GM19455 (cell line): Measurements from ENCODE around the gene GLCCI1.

Experiments
- ATAC-seq: cut with Tn5 transposase; IDR thresholded peaks from one replicate; pipeline ENCODE4 v1.9.1; 2021; ENCODE audit not compliant: unreplicated experiment

GLCCI1 gene

GRCh38 chr7:7968544-7969305 is at the start of gene GLCCI1:
Gene GLCCI1, plus strand, starts transcription at chr7:7968796. Its CDS starts 555 bp downstream, at chr7:7969351.
- peak; percentile 78 for ATAC-seq

GRCh38 chr7:7919449-7919945 is 49.1 kb upstream of the GLCCI1 start:
- ATAC-seq: no peak

- ATAC-seq: no peak
Observed at GRCh38 chr7:7920056-7920455, 48.5 kb upstream of the GLCCI1 start.

DNA sequence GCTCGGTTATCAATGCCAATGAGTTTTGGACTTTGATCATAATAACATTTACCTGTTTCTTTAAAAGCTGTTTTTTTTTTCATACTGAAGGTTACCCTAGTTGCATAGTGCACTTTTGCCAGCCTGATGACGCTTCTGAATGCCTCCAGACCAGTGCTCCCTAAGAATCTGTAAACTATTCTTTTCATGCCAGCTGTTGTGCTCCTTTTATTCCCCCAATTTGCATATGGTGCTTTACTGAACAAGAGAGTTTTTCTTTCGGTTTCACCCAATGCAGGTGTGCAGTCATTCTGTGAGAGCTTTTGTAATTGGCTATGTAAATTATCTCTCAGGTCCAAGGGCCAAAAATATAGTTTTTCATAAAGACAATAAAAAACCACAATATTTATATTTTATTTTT is 48.1 kb upstream of the GLCCI1 start:
- ATAC-seq: peak; percentile 96

DNA sequence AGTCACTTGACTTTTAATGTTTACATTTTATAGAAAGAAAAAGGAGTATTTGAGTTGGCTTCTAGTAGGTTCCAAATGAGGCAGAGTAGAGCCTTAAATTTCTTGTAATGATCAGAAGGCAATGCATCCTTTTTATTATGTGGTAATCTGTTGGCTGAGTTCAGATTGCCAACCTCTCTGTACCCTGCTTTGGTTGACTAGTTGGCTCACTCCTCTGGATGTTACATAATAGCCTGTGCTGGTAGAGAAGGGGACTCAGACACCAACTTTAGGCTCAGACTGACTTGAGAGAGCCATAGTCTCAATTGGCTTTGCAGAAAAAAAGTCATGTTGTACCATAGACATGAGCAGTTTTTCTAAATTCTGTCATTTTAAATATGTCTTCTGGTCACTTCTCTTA is 46.8 kb upstream of the GLCCI1 start:
- no peak for ATAC-seq

DNA sequence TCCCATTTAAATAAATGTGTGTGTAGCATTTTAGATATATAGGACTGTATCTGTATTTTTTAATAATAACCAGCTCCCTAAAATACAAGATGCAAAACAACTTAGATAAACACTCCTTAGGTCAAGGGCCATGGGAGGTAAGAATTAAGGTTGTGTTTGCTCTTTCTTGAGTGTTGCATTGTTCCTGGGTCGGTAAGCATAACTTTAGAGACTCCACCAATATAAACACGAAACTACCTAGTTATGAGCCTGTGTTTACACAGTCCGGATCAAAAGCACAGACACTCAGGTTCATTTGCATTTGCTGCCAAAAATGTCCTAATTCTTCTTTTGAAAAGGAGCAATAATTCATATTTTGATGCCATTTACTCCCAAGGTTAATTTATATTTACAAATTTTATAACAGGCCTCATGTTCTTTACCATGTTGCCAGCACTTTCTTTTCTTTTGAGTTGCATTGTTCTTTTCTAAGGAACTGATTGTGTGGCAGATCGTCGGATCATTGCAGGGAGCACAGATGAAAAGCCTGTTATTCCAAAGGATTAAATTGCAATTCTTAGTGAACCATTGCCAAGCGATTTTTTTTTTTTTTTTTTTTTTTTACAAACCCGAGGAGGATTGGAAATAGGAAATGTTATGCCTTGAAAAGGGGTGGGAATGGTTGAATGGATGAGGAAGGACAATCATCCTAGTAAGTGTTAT is 45.8 kb upstream of the GLCCI1 start:
- no peak for ATAC-seq

DNA sequence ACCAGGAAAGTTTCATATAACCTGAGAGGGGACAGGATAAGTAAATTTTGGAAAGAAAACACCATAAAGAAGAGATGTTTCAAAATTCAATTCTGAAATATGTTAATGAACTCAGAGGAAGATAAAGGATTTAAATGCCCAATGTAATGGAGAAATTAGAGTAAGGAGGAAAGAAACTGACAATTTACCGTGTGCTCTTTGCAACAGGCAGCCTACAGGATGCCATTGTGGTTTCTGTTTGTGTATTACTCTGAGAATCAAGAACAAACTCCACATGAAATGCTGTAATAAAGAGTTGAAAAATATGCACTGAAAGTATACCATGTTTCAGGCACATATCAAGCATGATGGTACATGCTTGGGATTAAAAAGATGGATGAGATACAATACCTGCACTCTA is 44.8 kb upstream of the GLCCI1 start:
- no peak for ATAC-seq

- no peak for ATAC-seq
Observed at GRCh38 chr7:7924303-7924702, 44.3 kb upstream of the GLCCI1 start.

DNA sequence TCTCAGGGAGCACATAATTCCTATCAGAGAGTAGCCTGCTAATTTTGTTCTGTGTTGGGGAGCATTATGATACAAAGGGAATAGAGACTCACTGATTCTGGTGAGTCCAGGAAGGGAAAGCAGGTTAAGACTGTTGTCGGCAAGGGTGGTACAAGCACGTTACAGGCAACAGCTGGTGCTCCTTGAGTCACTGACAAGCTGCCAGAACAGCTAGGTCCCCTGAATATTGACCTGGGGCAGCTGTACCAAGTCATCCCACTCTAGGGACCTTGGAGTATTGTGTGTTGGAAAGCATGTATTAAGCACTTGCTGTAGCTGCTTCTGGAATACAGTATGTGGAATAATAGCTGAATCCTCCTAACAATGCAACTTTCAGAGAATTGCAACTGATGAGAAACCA is 37.0 kb upstream of the GLCCI1 start:
- ATAC-seq: no peak

GRCh38 chr7:7932553-7932952 is 36.0 kb upstream of the GLCCI1 start:
- no peak for ATAC-seq

GRCh38 chr7:7933915-7934526 is 34.6 kb upstream of the GLCCI1 start:
- no peak for ATAC-seq

GRCh38 chr7:7934945-7935344 is 33.7 kb upstream of the GLCCI1 start:
- ATAC-seq: no peak

- ATAC-seq: no peak
Observed at GRCh38 chr7:7938471-7938870, 30.1 kb upstream of the GLCCI1 start.

- no peak for ATAC-seq
Observed at GRCh38 chr7:7943951-7944350, 24.6 kb upstream of the GLCCI1 start.

GRCh38 chr7:7944619-7945282 is 23.8 kb upstream of the GLCCI1 start:
- ATAC-seq: peak; percentile 93

GRCh38 chr7:7946486-7946885 is 22.1 kb upstream of the GLCCI1 start:
- no peak for ATAC-seq

GRCh38 chr7:7948232-7948631 is 20.4 kb upstream of the GLCCI1 start:
- ATAC-seq: no peak

GRCh38 chr7:7953806-7954205 is 14.8 kb upstream of the GLCCI1 start:
- no peak for ATAC-seq

GRCh38 chr7:7956531-7957128 is 12.0 kb upstream of the GLCCI1 start:
- ATAC-seq: no peak

DNA sequence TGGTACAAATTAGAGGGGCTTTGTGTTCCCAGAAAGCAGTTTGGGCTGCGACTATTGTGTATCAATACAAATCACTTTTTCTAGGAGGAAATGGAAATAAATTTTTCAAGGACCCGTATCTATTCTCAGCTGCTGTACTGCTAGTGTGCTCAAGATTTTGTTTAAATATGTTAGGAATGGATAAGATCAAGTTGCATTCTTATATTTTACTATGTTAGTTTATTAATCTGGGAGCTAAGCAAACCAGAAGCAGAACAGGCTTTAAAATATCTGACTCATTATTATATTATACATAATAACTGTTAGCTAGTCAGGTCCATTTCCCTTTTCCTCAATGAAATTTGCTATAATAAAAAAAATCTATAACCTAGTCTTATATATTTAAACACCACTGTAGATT is 11.1 kb upstream of the GLCCI1 start:
- no peak for ATAC-seq
